ENCODE measurements around the gene SNAP23.
A peak's percentile ranks its signal among the peaks of the same experiment; 100 is the strongest.

GRCh38 chr15:42548249-42549031 is 53.0 kb downstream of the SNAP23 start, which contains the start of the genes HAUS2 and LRRC57:
- TF ChIP-seq CTCF (conservative IDR thresholded peaks at IDR 0.05; ENCODE audit: low read depth in 2 of 2) = no peak
- peak; percentile 99 for TF ChIP-seq CREB1 (CRISPR knock-in tag; IDR thresholded peaks at IDR 0.05; ENCODE audit: low read depth)
- no peak for TF ChIP-seq EZH2 (IDR thresholded peaks at IDR 0.05; ENCODE audit: low read depth, unreplicated experiment)
- no peak for TF ChIP-seq REST (IDR thresholded peaks at IDR 0.05; ENCODE audit: unreplicated experiment)
- TF ChIP-seq ZNF462 (CRISPR knock-in tag; IDR thresholded peaks at IDR 0.05) = no peak
- TF ChIP-seq POLR2AphosphoS5 (IDR thresholded peaks at IDR 0.05; ENCODE audit: low read depth) = peak; percentile 97
- no peak for TF ChIP-seq EZH2phosphoT487 (IDR thresholded peaks at IDR 0.05; ENCODE audit: unreplicated experiment)
- TF ChIP-seq ETS1 (IDR thresholded peaks at IDR 0.05) = peak; percentile 51; the same call in 1 of the 2 replicates
- no peak for TF ChIP-seq JUNB (IDR thresholded peaks at IDR 0.05; ENCODE audit: unreplicated experiment)

All from GM23338 (cell line).